ENCODE measurements around the gene SUPT20HL2.
"Not testable (repeated sequence)": the region's sequence is repeated elsewhere in the genome, so short reads cannot be mapped to it uniquely, and the experiment has no call there.

SUPT20HL2 gene

DNA sequence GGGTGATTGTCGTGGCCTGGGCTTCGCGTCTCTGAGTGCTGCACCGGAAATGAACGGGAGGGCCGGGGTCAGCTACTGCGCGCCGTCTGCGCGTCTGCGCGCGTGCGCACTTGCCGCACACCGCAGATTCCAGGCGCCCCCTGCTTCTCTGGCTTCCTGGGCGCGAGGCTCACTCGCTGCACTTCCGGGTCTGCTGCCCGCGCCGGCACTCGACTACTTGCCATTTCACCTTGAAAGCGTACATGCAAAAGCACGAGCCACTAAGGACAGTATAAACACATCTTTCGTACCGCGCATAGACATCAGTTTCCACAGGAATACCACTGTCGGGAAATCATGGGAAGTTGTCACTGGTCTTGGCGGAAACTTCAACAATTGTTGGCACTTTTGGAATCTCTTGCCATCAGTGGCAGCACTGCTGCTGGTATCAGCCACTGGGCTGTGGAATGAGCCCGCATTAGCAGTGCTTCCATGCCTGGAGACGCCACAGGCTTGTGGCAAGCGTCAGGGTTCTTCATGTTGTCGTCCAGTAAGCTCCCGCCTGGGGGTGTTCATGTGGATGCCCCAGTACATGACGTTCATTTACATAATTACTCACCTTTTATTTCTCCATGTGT lies at the start of gene SUPT20HL2:
Gene SUPT20HL2 (minus strand): TSS at position 51 of the 617 bp plus-strand sequence. CDS start 754 bp downstream, outside the sequence.
- in situ Hi-C loops (cut with MboI; ENCODE audit: low sequenced_read_pairs), result no loop called here

DNA sequence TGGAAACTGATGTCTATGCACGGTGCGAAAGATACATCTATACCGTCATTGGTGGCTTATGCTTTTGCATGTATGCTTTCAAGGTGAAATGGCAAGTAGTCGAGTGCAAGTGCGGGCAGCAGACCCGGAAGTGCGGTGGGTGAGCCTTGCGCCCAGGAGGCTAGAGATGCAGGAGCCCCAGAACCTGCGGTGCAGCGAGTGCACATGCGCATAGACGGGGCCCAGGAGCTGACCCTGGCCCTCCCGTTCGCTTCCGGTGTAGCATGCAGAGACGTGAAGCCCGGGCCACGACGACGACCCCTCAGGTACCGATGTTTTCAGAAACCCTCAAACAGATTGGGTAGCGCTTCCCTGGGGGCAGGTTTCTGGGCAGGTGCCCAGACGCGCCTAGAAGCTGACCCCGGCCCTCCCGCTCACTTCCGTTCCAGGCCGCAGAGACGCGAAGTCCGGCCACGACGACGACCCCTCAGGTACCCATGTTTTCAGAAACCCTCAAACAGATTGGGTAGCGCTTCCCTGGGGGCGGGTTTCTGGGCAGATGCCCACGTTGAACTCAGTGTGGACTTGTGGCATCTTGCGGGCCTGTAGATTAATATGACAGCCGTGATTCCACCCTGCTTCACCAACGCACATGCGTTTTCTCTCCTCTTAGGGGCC lies 48.3 kb upstream of the SUPT20HL2 start:
- in situ Hi-C loops (cut with MboI; ENCODE audit: low sequenced_read_pairs), result not testable (repeated sequence)

DNA sequence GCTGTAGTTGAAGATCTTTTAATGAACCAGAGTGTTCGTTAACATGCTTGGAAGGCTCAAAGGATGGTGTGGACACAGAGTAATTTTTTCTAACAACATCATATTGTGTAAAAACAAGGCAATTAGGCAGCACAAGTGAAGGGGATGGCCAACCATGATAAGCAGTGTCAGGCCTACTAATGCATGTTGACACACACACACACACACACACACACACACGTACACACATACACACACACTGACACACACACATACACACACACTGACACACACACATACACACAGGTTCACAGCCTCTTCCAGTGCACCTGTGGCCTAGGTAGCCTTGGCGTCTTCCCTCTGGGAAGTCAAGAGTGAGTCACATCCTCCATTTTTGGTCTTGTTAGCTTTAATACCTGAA lies 46.4 kb upstream of the SUPT20HL2 start, which contains the start of gene SUPT20HL1:
Gene SUPT20HL1 (plus strand): TSS at position 368 of the 400 bp plus-strand sequence. CDS start 2,122 bp downstream, outside the sequence.
- in situ Hi-C loops (cut with MboI; ENCODE audit: low sequenced_read_pairs), result no loop called here

- in situ Hi-C loops (cut with MboI; ENCODE audit: low sequenced_read_pairs), result no loop called here
Observed at GRCh38 chrX:24357106-24357505, 43.2 kb upstream of the SUPT20HL2 start.

DNA sequence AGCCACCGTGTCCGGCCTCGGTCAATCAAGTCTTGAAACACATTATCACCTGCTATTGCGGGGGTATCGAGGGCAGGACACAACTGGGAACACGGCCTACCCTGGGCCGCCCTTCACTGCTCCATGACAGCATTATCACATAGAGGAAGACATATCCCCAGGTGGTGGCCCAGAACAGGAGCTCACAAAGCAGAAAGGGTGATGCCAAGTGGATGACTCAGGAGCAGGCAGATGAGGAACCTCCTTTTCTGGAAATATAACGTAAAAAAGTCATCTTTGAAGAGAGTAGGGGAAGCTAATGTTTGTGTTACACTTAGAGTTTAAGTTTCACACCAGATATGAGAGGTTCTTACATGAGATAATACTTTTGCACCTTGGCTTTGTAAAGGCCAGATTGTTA lies 41.2 kb upstream of the SUPT20HL2 start:
- in situ Hi-C loops (cut with MboI; ENCODE audit: low sequenced_read_pairs), result no loop called here

GRCh38 chrX:24350217-24350616 lies 36.3 kb upstream of the SUPT20HL2 start:
- in situ Hi-C loops (cut with MboI; ENCODE audit: low sequenced_read_pairs), result no loop called here

DNA sequence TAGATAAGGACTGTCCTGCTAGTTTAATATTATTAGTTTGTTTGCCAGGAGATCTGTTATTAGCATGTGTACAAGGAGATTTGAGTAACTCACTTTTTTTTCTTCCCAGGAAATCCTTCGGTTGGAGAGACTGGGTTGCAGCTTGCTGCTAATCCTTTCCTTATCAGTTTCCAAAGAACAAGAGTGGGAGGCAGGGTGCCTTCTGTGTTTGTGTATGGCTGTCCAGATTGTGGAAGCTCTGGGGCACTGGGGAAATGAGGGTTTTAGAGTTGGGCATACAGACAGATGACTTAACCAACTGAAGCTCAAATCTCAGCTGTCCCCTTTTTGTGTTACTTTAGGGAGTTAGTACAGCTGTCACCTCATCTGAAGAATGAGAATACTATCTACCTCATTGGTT lies 34.0 kb upstream of the SUPT20HL2 start:
- in situ Hi-C loops (cut with MboI; ENCODE audit: low sequenced_read_pairs), result no loop called here

DNA sequence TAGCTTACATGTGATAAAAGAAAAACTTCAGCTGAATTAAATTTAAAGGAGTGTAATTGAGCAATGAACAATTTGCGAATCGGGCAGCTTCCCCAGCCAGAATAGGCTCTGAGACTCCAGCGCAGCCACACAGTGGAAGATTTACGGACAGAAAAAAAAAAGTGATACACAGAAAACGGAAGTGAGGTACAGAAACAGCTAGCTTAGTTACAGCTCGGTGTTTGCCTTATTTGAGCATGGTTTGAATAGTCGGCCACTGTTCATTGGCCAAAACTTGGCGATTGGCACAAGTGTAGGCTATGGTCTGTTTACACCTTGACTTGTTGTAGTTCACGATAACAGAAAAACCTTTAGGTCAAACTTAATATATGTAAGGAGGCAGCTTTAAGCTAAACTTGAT lies 29.9 kb upstream of the SUPT20HL2 start:
- in situ Hi-C loops (cut with MboI; ENCODE audit: low sequenced_read_pairs), result no loop called here

GRCh38 chrX:24341795-24342194 lies 27.9 kb upstream of the SUPT20HL2 start:
- in situ Hi-C loops (cut with MboI; ENCODE audit: low sequenced_read_pairs), result no loop called here

- in situ Hi-C loops (cut with MboI; ENCODE audit: low sequenced_read_pairs), result no loop called here
Observed at GRCh38 chrX:24340501-24340900, 26.6 kb upstream of the SUPT20HL2 start.

- in situ Hi-C loops (cut with MboI; ENCODE audit: low sequenced_read_pairs), result no loop called here
Observed at GRCh38 chrX:24339911-24340310, 26.0 kb upstream of the SUPT20HL2 start.

DNA sequence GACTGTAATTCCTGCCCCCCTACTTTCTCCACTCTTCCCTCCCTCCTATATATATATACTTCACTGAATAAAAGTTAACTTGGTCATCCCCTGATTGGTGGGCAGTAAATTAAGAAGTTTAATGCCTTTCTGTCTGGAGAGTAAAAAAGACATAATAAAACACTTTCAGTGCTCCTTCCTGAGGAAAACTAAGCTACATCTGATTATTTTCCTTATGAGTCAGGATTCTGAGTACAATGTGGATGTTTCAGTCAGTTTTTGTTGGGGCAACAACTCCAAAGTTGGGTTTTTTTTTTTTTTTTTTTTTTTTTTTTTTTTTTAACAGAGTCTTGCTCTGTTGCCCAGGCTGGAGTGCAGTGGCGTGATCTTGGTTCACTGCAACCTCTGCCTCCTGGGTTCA lies 22.0 kb upstream of the SUPT20HL2 start:
- in situ Hi-C loops (cut with MboI; ENCODE audit: low sequenced_read_pairs), result no loop called here

DNA sequence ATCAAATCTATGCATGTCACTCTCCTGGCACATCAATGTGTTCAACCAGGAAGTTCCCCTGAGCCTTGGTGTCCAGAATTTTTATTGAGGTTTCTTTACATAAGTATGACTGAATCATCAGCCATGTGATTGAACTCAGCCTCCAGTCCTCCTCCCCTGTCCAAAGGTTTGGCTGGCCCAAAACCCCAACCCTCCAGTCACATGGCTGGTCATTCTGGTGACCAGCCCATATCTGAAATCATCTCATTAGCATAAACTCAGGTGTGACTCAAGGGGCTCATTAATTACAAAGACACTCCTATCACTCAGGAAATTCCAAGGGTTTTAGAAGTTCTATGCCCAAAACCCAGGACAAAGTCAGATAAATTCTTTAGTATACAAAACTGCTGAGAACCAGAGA lies 20.6 kb upstream of the SUPT20HL2 start:
- in situ Hi-C loops (cut with MboI; ENCODE audit: low sequenced_read_pairs), result no loop called here

DNA sequence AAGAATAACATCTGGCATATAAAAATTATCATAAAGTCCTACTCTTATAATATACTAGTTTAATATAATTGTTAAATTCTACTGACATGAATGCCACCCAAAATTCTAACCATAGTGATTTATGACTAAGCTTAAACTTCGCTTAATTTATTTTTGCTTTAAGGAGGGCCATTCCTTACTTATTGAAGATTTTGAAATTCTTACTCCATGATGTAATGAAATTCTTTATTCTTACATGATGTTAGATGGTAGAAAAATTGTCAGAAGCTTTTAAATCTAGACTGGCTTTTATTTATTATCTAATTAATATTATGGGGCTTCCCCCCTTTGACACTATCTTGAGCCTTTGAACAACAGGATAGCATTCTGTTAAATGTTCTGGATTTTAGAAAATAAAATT lies 19.5 kb upstream of the SUPT20HL2 start:
- in situ Hi-C loops (cut with MboI; ENCODE audit: low sequenced_read_pairs), result no loop called here

GRCh38 chrX:24332878-24333277 lies 19.0 kb upstream of the SUPT20HL2 start:
- in situ Hi-C loops (cut with MboI; ENCODE audit: low sequenced_read_pairs), result no loop called here

DNA sequence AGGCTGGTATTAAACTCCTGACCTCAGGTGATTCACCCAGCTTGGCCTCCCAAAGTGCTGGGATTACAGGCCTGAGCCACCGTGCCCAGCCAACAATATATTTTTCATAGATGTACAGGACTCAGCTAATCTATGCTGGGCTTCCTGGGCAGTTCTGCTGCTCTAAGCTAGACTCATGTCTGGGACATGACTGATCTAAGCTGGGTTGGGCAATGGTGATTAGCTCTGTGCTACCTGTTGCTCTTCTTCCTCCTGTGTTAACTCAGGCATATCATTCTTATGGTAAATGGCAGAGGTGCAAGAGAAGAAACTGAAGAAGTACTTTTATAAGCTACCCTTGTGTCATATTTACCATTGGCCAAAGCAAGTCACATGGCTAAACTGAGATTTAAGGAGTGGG lies 11.4 kb upstream of the SUPT20HL2 start:
- in situ Hi-C loops (cut with MboI; ENCODE audit: low sequenced_read_pairs), result no loop called here

GRCh38 chrX:24321741-24322395 lies 8.0 kb upstream of the SUPT20HL2 start:
- in situ Hi-C loops (cut with MboI; ENCODE audit: low sequenced_read_pairs), result no loop called here

DNA sequence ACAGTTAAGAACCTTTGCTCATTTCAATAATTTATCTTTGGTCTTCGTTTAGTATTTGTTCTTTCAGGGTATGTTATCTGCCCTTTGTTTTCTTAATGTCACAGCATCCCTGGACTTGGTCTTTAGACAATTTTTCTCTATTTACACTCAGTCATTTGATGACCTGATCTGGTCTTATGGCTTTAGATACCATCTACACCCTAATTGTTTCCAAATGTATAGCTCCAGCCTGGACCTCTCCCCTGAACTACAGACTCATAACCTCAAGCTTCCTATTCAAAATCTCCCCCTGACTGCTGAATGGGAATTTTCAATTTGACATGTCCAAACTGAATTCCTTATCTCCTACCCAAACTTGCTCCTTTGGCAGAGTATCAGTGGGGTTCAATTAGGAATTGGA lies 3.7 kb upstream of the SUPT20HL2 start:
- in situ Hi-C loops (cut with MboI; ENCODE audit: low sequenced_read_pairs), result no loop called here

DNA sequence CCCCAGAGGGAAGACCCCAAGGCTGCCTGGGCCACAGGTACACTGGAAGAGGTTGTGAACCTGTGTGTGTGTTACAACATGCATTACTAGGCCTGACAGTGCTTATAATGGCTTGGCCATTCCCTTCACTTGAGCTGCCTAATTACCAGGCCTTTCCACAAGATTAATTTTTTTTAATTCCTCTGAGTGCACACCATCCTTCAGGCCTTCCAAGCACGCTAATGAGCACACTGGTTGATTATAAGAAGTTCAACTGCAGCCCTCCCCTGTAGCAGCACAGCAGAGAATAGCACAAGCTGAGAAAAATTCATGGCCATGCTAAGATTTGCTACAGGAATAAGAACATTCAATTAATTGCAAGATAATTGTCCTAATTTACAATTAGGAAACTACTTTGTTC lies 2.2 kb upstream of the SUPT20HL2 start:
- in situ Hi-C loops (cut with MboI; ENCODE audit: low sequenced_read_pairs), result no loop called here

DNA sequence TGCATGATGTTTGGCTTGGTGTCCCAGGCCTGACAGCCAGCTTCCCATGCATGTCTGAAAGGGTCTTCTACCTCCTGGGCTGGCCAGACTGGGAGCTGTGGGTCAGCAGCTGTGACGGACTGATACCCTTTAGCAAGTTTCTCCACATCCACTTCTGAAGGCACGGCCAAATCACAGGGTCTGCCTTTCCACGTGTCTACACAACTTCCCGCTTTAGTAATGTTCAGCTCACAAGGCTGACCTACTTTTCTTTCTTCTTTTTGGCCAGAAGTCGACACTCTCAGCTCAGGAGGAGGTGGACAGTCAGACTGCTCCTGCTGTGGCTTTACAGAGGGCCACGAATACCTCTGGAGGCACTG lies 1.6 kb downstream of the SUPT20HL2 start:
- in situ Hi-C loops (cut with MboI; ENCODE audit: low sequenced_read_pairs), result not testable (repeated sequence)

- in situ Hi-C loops (cut with MboI; ENCODE audit: low sequenced_read_pairs), result not testable (repeated sequence)
Observed at GRCh38 chrX:24311507-24312248, 2.2 kb downstream of the SUPT20HL2 start.

Measured in HL-60/S4 (cell line).